HG02610 (cell line): ENCODE measurements around the gene DPP6.

Experiments
- ATAC-seq: cut with Tn5 transposase; IDR thresholded peaks from one replicate; pipeline ENCODE4 v1.9.1; 2021; ENCODE audit warnings: mild to moderate bottlenecking, moderate library complexity; ENCODE audit not compliant: unreplicated experiment

Gene DPP6

GRCh38 chr7:154746571-154747360 lies 694.6 kb downstream of the DPP6 start:
- no peak for ATAC-seq

DNA sequence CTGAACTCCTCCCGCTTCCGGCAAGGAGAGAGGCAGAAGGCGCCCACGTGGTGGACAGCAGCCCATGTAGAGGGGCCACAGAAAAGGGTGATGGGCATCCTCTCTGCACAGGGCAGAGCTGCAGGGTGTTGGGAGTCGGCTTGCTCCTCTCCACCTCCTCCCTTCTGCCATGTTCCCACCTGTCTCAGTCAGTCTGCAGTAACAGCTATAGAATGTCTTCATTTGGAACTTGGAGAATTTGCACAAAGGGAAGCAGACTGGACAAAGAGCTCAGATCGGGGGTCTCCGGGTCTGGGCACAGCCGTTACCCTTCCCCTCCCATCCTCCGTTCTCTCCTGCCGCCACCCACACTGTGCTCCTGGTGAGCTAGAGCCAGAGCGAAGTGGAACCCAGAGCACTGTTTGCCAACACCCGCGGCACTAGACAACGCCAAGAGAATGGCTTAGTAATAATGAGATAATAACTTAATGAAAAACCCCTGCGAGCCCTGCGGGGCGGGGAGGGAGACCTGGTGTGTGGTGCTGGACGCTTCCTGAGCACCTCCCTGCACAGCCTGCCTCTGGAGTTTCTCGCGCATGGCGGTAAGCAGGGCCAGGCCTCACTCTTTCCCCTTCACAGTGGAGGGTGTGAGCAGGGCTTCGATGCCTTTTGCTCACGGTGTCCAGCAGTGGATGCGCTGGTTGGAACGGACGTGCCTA lies 696.0 kb downstream of the DPP6 start:
- ATAC-seq, result no peak

- ATAC-seq, result no peak
Observed at GRCh38 chr7:154750353-154750801, 698.2 kb downstream of the DPP6 start.

GRCh38 chr7:154753226-154753625 lies 701.0 kb downstream of the DPP6 start:
- ATAC-seq, result no peak

DNA sequence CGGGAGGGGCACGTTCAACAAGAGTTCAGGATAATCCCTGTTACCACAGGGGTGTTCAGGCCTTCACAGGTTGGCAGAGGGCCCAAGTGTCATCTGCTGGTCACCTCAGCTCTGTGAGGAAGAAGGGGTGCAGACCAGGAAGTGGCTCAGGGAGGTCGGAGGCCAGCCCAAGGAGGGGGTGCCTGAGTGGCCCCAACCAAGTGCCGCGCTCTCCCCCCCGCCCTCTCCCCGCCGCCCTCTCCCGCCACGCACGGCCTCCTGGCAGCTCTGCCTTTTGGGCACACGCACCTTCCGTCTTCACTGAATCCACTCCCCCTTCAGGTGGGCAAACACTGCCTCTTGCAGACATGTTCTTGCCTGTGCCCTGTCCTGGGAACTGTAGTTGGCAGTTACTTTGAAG lies 705.6 kb downstream of the DPP6 start:
- ATAC-seq, result no peak

GRCh38 chr7:154759989-154760388 lies 707.8 kb downstream of the DPP6 start:
- no peak for ATAC-seq

DNA sequence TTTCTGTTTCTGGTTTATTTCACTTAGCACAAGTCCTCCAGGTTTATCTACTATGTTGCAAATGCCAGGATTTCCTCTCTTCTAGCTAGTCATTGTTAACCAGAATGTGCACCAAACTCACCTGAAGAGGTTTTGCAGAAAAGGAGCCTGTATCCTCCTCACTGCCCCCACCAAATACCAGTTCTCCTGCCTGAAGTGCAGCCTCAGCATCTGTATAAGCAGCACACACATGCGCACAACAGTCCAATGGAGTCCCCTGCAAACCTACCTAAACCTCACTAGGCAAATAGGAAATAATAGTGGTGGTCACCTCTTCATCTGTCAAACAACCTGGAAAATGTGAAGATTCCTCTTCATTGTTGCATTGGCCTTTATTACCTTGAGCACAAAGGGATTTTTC lies 712.9 kb downstream of the DPP6 start:
- no peak for ATAC-seq

DNA sequence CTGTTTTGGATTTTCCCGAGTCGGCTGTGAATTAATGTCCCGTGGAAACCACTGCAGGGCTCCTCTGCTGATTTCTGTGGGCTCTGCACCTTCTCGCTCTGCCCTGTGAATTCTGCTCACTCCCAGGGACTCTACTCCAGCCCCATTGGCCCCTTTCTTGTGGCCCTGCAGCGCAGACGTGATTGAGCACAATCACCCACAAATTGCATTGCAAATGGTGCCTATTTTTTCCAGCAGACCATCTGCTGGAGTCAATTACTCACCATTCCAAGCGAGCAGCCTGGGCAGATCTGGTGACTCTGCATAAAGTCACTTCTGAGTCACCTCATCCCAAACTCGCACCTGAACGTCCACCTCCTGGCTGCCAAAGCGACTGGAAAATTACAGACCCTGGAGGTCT lies 714.9 kb downstream of the DPP6 start:
- no peak for ATAC-seq

GRCh38 chr7:154767821-154768415 lies 715.7 kb downstream of the DPP6 start:
- no peak for ATAC-seq

GRCh38 chr7:154769001-154769400 lies 716.8 kb downstream of the DPP6 start:
- ATAC-seq, result no peak

GRCh38 chr7:154769527-154769926 lies 717.3 kb downstream of the DPP6 start:
- ATAC-seq, result no peak

GRCh38 chr7:154770361-154770760 lies 718.2 kb downstream of the DPP6 start:
- ATAC-seq, result no peak

DNA sequence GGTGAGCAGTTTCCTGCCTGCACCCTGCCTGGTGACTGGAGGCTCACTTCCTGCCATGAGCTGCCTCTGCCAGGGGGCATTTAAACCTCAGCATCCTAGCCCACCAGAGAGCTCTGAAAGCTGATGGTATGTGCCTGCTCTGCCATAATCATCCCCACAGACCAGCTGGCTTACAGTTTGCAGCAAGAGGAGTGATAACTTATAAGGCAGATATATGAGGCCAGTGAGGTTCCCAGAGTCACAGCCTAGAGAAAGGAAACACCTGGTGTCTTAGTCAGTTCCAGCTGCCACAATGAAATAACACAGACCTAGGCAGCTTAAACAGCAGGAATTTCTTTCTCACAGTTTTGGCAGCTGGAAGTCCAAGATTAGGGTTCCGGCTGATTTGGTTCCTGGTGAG lies 718.8 kb downstream of the DPP6 start:
- ATAC-seq, result no peak

DNA sequence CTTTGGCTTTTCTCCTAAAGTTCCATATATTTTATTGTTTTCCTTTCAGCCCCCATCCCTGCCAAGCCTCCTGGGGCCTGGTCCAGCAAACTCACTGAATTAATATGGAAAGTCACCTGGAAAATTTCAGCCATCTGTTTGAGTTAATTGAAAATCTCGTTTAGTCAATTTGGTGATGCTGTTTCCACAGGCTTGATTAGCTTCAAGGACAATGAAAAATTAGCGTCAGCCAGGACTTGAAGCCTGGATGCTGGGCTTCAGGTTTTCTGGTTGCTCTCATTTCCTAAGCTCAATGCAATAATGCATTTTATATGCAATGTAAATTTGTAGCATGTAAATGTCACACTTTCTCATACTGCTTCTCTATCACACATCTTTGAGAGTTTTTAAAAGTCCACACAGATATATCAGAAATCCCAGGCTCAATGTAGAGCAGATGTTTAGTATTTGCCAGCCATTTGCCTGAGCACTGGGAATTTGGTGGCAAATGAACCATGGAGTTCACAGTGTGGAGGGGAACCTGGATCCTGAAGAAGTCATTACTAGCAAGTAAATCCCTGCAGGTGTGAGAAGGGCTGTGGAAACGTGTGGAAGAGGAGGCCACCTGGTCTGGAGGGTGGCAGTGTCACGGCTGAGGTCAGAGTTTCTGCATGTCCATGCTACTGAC lies 722.2 kb downstream of the DPP6 start:
- no peak for ATAC-seq

GRCh38 chr7:154775681-154776080 lies 723.5 kb downstream of the DPP6 start:
- ATAC-seq, result no peak

DNA sequence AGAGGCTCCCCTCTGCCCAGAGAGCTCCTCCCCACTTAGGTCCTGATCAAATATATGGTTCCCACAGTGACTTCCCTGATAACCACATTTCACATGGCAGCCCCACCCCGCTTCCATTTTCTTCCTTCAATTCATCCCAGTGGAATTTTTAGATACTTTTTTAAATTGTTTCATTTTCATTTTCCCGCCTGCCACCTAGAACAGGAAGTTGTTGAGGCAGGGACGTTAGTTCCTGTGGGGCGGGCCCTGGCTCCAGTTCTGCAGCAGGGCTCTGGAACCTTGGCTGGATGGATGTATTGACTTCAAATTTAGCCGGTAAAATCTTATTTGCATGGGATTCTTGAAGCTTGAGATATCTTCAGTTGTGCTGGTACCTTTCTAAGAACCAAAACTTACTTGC lies 724.2 kb downstream of the DPP6 start:
- ATAC-seq, result no peak

DNA sequence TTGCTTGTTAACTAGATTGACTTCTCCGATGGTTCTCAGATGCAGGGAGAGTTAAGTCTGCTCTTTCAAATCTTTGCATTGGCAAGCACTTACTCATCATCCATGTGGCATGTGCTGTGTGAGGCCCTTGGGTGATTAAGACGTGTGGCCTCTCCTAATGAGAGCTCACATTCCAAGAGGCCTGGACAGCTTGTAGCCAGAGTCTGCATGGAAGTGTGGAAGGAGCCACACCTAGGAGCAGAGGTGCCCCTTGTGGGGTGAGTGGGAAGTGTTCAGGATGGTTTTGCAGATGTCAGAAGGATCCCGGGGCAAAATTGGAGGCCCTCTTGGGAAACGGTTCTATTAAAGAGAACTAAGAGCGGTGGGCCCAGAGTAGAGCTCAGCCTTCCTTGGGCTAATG lies 724.8 kb downstream of the DPP6 start:
- no peak for ATAC-seq

- no peak for ATAC-seq
Observed at GRCh38 chr7:154777489-154777888, 725.3 kb downstream of the DPP6 start.

- ATAC-seq, result no peak
Observed at GRCh38 chr7:154777908-154778307, 725.7 kb downstream of the DPP6 start.

DNA sequence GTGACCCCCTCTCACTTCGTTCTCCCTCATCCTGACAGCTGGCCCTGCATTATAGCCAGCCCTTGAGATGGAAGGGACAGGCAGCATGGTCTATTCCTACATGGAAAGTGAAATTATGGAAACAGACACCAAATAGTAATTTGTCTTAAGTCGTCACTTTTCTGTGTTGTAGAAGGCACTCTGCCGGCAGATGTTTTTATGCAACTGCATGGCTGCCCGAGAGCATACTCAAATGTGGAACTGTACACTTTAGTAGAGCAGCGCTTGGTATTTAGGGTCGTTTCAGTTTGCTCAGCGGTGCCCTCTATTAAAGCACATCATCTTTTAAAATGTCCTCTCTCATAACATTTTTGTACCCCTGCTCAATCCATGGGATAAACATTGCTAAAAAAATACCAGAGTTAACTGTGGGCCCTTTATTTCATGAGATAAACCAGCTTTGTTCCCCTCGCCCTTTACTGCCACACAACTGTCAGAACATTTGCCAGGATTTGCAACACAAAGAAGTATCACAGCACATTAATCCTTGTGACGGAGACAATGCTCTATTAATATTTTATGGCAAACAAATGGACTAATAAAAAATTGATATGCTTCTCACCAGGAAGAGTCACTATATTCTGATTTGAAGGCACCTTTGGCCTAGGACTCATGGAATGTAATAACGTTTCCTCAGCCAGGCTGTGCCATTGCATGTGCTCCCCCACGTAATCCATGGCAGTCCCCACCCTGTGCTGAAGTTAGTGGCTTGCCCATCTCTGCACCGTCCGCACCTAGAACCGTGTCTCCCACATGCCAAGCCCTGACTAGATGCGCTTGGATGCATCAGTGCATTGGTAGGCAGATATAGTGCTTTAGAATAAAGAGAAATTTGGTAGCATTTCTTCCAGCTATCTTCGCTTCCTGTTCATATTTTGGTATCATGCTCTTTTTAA lies 729.4 kb downstream of the DPP6 start:
- no peak for ATAC-seq
